Transverse colon (tissue), 4 donors: ENCODE measurements around the gene AGBL5. TPM values are rescaled to one million over a fixed set of nuclear protein-coding genes. Genes with fewer than 3 reads are reported as not detected.
"Not testable (repeated sequence)": the region's sequence is repeated elsewhere in the genome, so short reads cannot be mapped to it uniquely, and the experiment has no call there.

Source experiments
- DNase-seq: peaks from one replicate; pipeline ENCODE4 v3.0.0-alpha.2; 2019
- H3K27ac ChIP-seq, 4 donors: fragments of 200-600 bp; sonication (generic); 2 replicates each; pipeline ENCODE4 v1.5.1; 2016 to 2018; ENCODE audit warnings: inconsistent platforms in 4 of 4
- H3K27me3 ChIP-seq: fragments of 200-600 bp; sonication (generic); 2 replicates; pipeline ENCODE4 v1.5.1; 2017; ENCODE audit warnings: inconsistent platforms
- H3K36me3 ChIP-seq, 4 donors: fragments of 200-600 bp; sonication (generic); 2 replicates each; pipeline ENCODE4 v1.5.1; 2017 to 2019; ENCODE audit warnings: inconsistent platforms in 4 of 4
- H3K4me1 ChIP-seq, 4 donors: fragments of 200-600 bp; sonication (generic); 2 replicates each; pipeline ENCODE4 v1.5.1; 2017 to 2020; ENCODE audit warnings: inconsistent platforms in 4 of 4
- H3K4me3 ChIP-seq, 4 donors: fragments of 200-600 bp; sonication (generic); 1 replicate in 1 of 4; 2 replicates in 3 of 4; pipeline versions ENCODE4 v1.5.1 to v1.6.1; 2017 to 2019; ENCODE audit warnings: inconsistent platforms in 4 of 4
- H3K9me3 ChIP-seq, 2 donors: fragments of 200-600 bp; sonication (generic); 2 replicates each; pipeline ENCODE4 v1.5.1; 2017 to 2019; ENCODE audit warnings: inconsistent platforms in 2 of 2
- CTCF ChIP-seq, 5 experiments: fragments of 200-600 bp in 3 of 5; fragments of 450-650 bp in 2 of 5; sonication (generic) in 3 of 5; IDR thresholded peaks; 1 replicate in 2 of 5; 2 replicates in 3 of 5; pipeline ENCODE4 v1.5.1; 2016 to 2017; ENCODE audit warnings: antibody characterized with exemption in 5 of 5, inconsistent platforms in 3 of 5, mild to moderate bottlenecking in 2 of 5, moderate library complexity in 1 of 5
- EP300 ChIP-seq: sonication (generic); formaldehyde crosslinking; IDR thresholded peaks from one replicate; pipeline ENCODE4 v1.6.1; 2017; ENCODE audit warnings: antibody characterized with exemption, low read depth
- POLR2A ChIP-seq: fragments of 450-650 bp; IDR thresholded peaks from one replicate; pipeline ENCODE4 v1.6.1; 2016; ENCODE audit warnings: antibody characterized with exemption, mild to moderate bottlenecking, moderate library complexity
- POLR2AphosphoS5 ChIP-seq, 3 donors: sonication (generic); formaldehyde crosslinking; IDR thresholded peaks; one replicate each; pipeline ENCODE4 v1.6.1; 2016; ENCODE audit warnings: antibody characterized with exemption in 3 of 3
- WGBS, 2 donors: methylation state at CpG; one replicate each; pipeline ENCODE4 v1.1.5; 2018; ENCODE audit warnings: low coverage in 1 of 2; 5-methylcytosine and 5-hydroxymethylcytosine counted together
- in situ Hi-C, 4 donors: fragments of 200-750 bp; cut with MboI; loops; one replicate each; pipeline versions ENCODE4 v1.15.0 to v1.15.1; 2017; ENCODE audit warnings: low sequenced_read_pairs in 3 of 4, low pct_ligation_motif_present in 1 of 4, low pct_unique_long_range_greater_than_20kb in 1 of 4
- intact Hi-C: fragments of 100-400 bp; cut with DNase I; formaldehyde crosslinking; loops from one replicate; pipeline ENCODE4 v1.15.1; 2023; ENCODE audit warnings: low total_unique reads
- total RNA-seq, 4 donors: library from RNA; depleted of rRNA; stranded (reverse); fragments of >200 nt; gene quantifications; one replicate each; pipeline ENCODE4 v1.1.0, GENCODE V29; 2016

Gene AGBL5
- total RNA-seq, 4 donors from 2014 or later: 9.7 to 39.2 (median 13.9) TPM

- intact Hi-C loops: no loop called here
Measured at GRCh38 chr2:27115519-27115918, 64.1 kb downstream of the AGBL5 start.

GRCh38 chr2:27117995-27118524, 66.6 kb downstream of the AGBL5 start:
- no peak for TF ChIP-seq EP300
- no peak for TF ChIP-seq CTCF (IDR thresholded peaks at IDR 0.05)
- TF ChIP-seq POLR2AphosphoS5 (IDR thresholded peaks at IDR 0.05): no peak
- no peak for TF ChIP-seq POLR2A
- Histone ChIP-seq H3K36me3 (no peaks in the 10 kb centered on the region), H3K27me3 (peaks cover 49% of the 10 kb centered on the region), H3K4me3 (peak overlapping the region in 2 of 4 donors; percentile 35 to 38), H3K4me1 (peaks cover 4 to 8% (median 5%) of the 10 kb centered on the region in 4 donors), H3K27ac (no peak overlapping the region), H3K9me3 (no peaks in the 10 kb centered on the region)
- 6 to 63% methylated on average over 2 to 7 of the region's 14 CpGs for WGBS, 2 donors
- intact Hi-C loops: no loop called here
- no peak for DNase-seq
- in situ Hi-C loops: loop anchor here in 1 of 4 donors (25.0 kb wide), 1 partner anchor 94 kb away; the partner anchor contains the start of genes ATRAID, CAD and SLC5A6

More at GRCh38 chr2:27115519-27115918, 64.1 kb downstream of the AGBL5 start:
- H3K27me3 ChIP-seq: peaks cover 42% of the 10 kb centered on the region
- H3K4me1 ChIP-seq: peaks cover 4 to 6% (median 5%) of the 10 kb centered on the region in 4 donors
- 50 to 62% methylated on average over 2 of the region's 2 CpGs for WGBS, 2 donors
- TF ChIP-seq POLR2AphosphoS5 (IDR thresholded peaks at IDR 0.05): no peak
- TF ChIP-seq POLR2A: no peak
- TF ChIP-seq EP300: no peak
- TF ChIP-seq CTCF (IDR thresholded peaks at IDR 0.05): no peak
- H3K27ac ChIP-seq: no peak overlapping the region
- in situ Hi-C loops: loop anchor here in 1 of 4 donors (25.0 kb wide), 1 partner anchor 97 kb away; the partner anchor contains the start of genes ATRAID, CAD and SLC5A6
- H3K9me3 ChIP-seq: no peaks in the 10 kb centered on the region
- DNase-seq: no peak
- no peak overlapping the region for H3K4me3 ChIP-seq
- H3K36me3 ChIP-seq: no peaks in the 10 kb centered on the region

- no peak for TF ChIP-seq POLR2AphosphoS5 (IDR thresholded peaks at IDR 0.05)
- TF ChIP-seq POLR2A: no peak
- no peak for TF ChIP-seq EP300
- TF ChIP-seq CTCF (IDR thresholded peaks at IDR 0.05): no peak
- peak within 1 kb of the TSS in 2 of 4 donors; percentile 35 to 38 for H3K4me3 ChIP-seq
- no peaks in the 10 kb centered on the region for H3K9me3 ChIP-seq
- in situ Hi-C loops (loop anchor here in 1 of 4 donors (25.0 kb wide), 1 partner anchor 94 kb away; the partner anchor contains the start of genes ATRAID, CAD and SLC5A6), intact Hi-C loops (no loop called here)
- DNase-seq: peak; percentile 32
- 21% methylated on average over 35 of the region's 84 CpGs; no CpG with 5 or more reads in 1 of the 2 donors for WGBS, 2 donors
- H3K4me1 ChIP-seq: peaks cover 4 to 11% (median 8%) of the 10 kb centered on the region in 4 donors
- H3K36me3 ChIP-seq: no peaks in the 10 kb centered on the region
- no peak within 1 kb of the TSS for H3K27ac ChIP-seq
- peaks cover 49% of the 10 kb centered on the region for H3K27me3 ChIP-seq
Measured at GRCh38 chr2:27118525-27119329, 67.3 kb downstream of the AGBL5 start, which contains the start of gene CGREF1. Gene CGREF1 (minus strand): TSS chr2:27119128. CDS start chr2:27104366, 14,762 bp downstream.

GRCh38 chr2:27119330-27119670, 67.8 kb downstream of the AGBL5 start:
- DNase-seq, H3K9me3 ChIP-seq, intact Hi-C loops, H3K36me3 ChIP-seq, H3K27ac ChIP-seq: not testable (repeated sequence)
- Histone ChIP-seq H3K27me3 (peaks cover 49% of the 10 kb centered on the region), H3K4me3 (peak overlapping the region in 1 of 4 donors; percentile 35), H3K4me1 (peaks cover 4 to 14% (median 11%) of the 10 kb centered on the region in 4 donors)
- 76% methylated on average over 8 of the region's 8 CpGs; no CpG with 5 or more reads in 1 of the 2 donors for WGBS, 2 donors
- in situ Hi-C loops: loop anchor here in 1 of 4 donors (25.0 kb wide), 1 partner anchor 93 kb away; the partner anchor contains the start of genes ATRAID, CAD and SLC5A6

Other genes with a start within 250 kb of the AGBL5 start
- under 1 TPM in 1 of 4 donors, not detected in 3; 0.32 TPM for gene DPYSL5, start 203.5 kb upstream of the AGBL5 start, total RNA-seq
- gene MAPRE3, start 81.0 kb upstream of the AGBL5 start, total RNA-seq: 10 to 100 TPM; 16.8 to 64.7 (median 32.9) TPM
- 100 to 1,000 TPM in 2 of 4 donors, 10 to 100 TPM in 2; 51.2 to 179 (median 127) TPM for gene TMEM214, start 18.7 kb upstream of the AGBL5 start, total RNA-seq
- 100 to 1,000 TPM in 3 of 4 donors, 10 to 100 TPM in 1; 92.7 to 320 (median 202) TPM for gene OST4, start 20.0 kb downstream of the AGBL5 start, total RNA-seq
- 100 to 1,000 TPM in 1 of 4 donors, 10 to 100 TPM in 3; 41.0 to 152 (median 65.6) TPM for gene EMILIN1, start 26.9 kb downstream of the AGBL5 start, total RNA-seq
- gene KHK, start 35.1 kb downstream of the AGBL5 start, total RNA-seq: 10 to 100 TPM in 1 of 4 donors, 1 to 10 TPM in 3; 1.8 to 12.0 (median 6.3) TPM
- 1 to 10 TPM in 2 of 4 donors, under 1 TPM in 1, not detected in 1; 0.27 to 4.9 (median 1.1) TPM for gene CGREF1, start 67.5 kb downstream of the AGBL5 start, total RNA-seq
- under 1 TPM in 1 of 4 donors, not detected in 3; 0.48 TPM for gene ABHD1, start 72.1 kb downstream of the AGBL5 start, total RNA-seq
- 100 to 1,000 TPM in 1 of 4 donors, 10 to 100 TPM in 3; 53.2 to 105 (median 71.1) TPM for gene PREB, start 83.0 kb downstream of the AGBL5 start, total RNA-seq
- not detected for gene PRR30, start 87.7 kb downstream of the AGBL5 start, total RNA-seq
- gene TCF23, start 97.3 kb downstream of the AGBL5 start, total RNA-seq: not detected
- gene ATRAID, start 160.4 kb downstream of the AGBL5 start, total RNA-seq: 100 to 1,000 TPM in 2 of 4 donors, 10 to 100 TPM in 2; 64.7 to 179 (median 121) TPM
- gene SLC5A6, start 160.6 kb downstream of the AGBL5 start, total RNA-seq: 10 to 100 TPM; 22.8 to 58.3 (median 41.0) TPM
- gene CAD, start 165.7 kb downstream of the AGBL5 start, total RNA-seq: 10 to 100 TPM; 11.9 to 25.9 (median 16.6) TPM
- gene SLC30A3, start 211.4 kb downstream of the AGBL5 start, total RNA-seq: under 1 TPM in 1 of 4 donors, not detected in 3; 0.60 TPM
- not detected for gene DNAJC5G, start 223.8 kb downstream of the AGBL5 start, total RNA-seq
- gene TRIM54, start 230.8 kb downstream of the AGBL5 start, total RNA-seq: 1 to 10 TPM in 2 of 4 donors, under 1 TPM in 1, not detected in 1; 0.40 to 1.9 (median 1.2) TPM